ENCODE measurements around the gene ASCC1.
"Not testable (repeated sequence)": the region's sequence is repeated elsewhere in the genome, so short reads cannot be mapped to it uniquely, and the experiment has no call there.

Gene ASCC1

GRCh38 chr10:72227826-72228225, 11.8 kb upstream of the ASCC1 start:
- TF ChIP-seq Cebpa-rat (IDR thresholded peaks at IDR 0.05): no peak
- peaks cover 0 to 11% (median 0%) of the 10 kb centered on the region in 11 experiments; a peak in 5 of 22 replicates for H4K20me1 ChIP-seq
- no peak overlapping the region for H3K4me3 ChIP-seq
- peaks cover 43 to 85% (median 62%) of the 10 kb centered on the region in 10 experiments for H3K4me1 ChIP-seq
- no peaks in the 10 kb centered on the region for H3K9me3 ChIP-seq (replicated peaks in 1 of 11)
- peak overlapping the region; percentile 37 to 71 (median 58) for H3K4me2 ChIP-seq
- H3K27ac ChIP-seq: peak overlapping the region in 4 of 11 experiments; percentile 2 to 61 (median 54); a peak in 8 of 22 replicates
- H3K36me3 ChIP-seq: peaks cover 24 to 82% (median 57%) of the 10 kb centered on the region in 11 experiments
- no peaks in the 10 kb centered on the region for H3K27me3 ChIP-seq
- H3K9ac ChIP-seq: peak overlapping the region in 6 of 11 experiments; percentile 3 to 51 (median 34); a peak in 6 of 22 replicates

GRCh38 chr10:72226418-72227027, 10.4 kb upstream of the ASCC1 start:
- no peaks in the 10 kb centered on the region for H3K27me3 ChIP-seq
- H3K27ac ChIP-seq: peak overlapping the region in 2 of 11 experiments; percentile 25 to 26; a peak in 3 of 22 replicates
- peaks cover 20 to 73% (median 49%) of the 10 kb centered on the region in 11 experiments; a peak in 21 of 22 replicates for H3K36me3 ChIP-seq
- H3K4me1 ChIP-seq: peaks cover 43 to 90% (median 65%) of the 10 kb centered on the region in 10 experiments
- H3K9me3 ChIP-seq (replicated peaks in 1 of 11): no peaks in the 10 kb centered on the region
- peak overlapping the region in 10 of 11 experiments; percentile 2 to 71 (median 28); a peak in 12 of 22 replicates for H3K4me2 ChIP-seq
- H4K20me1 ChIP-seq: peaks cover 0 to 11% (median 0%) of the 10 kb centered on the region in 11 experiments; a peak in 5 of 22 replicates
- H3K4me3 ChIP-seq: no peak overlapping the region
- no peak overlapping the region for H3K9ac ChIP-seq
- TF ChIP-seq Cebpa-rat (IDR thresholded peaks at IDR 0.05): no peak

GRCh38 chr10:72224191-72224590, 8.1 kb upstream of the ASCC1 start:
- H3K4me3 ChIP-seq; H3K9me3 ChIP-seq (replicated peaks in 1 of 11); H3K27me3 ChIP-seq: not testable (repeated sequence)
- H3K36me3 ChIP-seq: peaks cover 25 to 71% (median 48%) of the 10 kb centered on the region in 11 experiments
- peak overlapping the region in 9 of 11 experiments; percentile 36 to 73 (median 64); a peak in 13 of 22 replicates for H3K9ac ChIP-seq
- H3K27ac ChIP-seq: peak overlapping the region; percentile 9 to 88 (median 61); a peak in 18 of 22 replicates
- H4K20me1 ChIP-seq: peaks cover 0 to 13% (median 5%) of the 10 kb centered on the region in 11 experiments; a peak in 8 of 22 replicates
- peak overlapping the region in 7 of 11 experiments; percentile 48 to 87 (median 66); a peak in 14 of 22 replicates for H3K4me2 ChIP-seq
- peaks cover 32 to 77% (median 56%) of the 10 kb centered on the region in 10 experiments for H3K4me1 ChIP-seq

GRCh38 chr10:72223743-72224101, 7.6 kb upstream of the ASCC1 start:
- H3K9me3 ChIP-seq (replicated peaks in 1 of 11): no peaks in the 10 kb centered on the region
- peaks cover 0 to 15% (median 6%) of the 10 kb centered on the region in 11 experiments; a peak in 10 of 22 replicates for H4K20me1 ChIP-seq
- peaks cover 35 to 77% (median 56%) of the 10 kb centered on the region in 10 experiments for H3K4me1 ChIP-seq
- TF ChIP-seq Cebpa-rat (IDR thresholded peaks at IDR 0.05): peak in 5 of 11 experiments; percentile 18 to 67 (median 44); a peak in 5 of 22 replicates
- no peak overlapping the region for H3K4me3 ChIP-seq
- peak overlapping the region; percentile 9 to 88 (median 61); a peak in 18 of 22 replicates for H3K27ac ChIP-seq
- H3K4me2 ChIP-seq: peak overlapping the region in 8 of 11 experiments; percentile 10 to 87 (median 61); a peak in 14 of 22 replicates
- peak overlapping the region in 10 of 11 experiments; percentile 6 to 73 (median 56); a peak in 17 of 22 replicates for H3K9ac ChIP-seq
- H3K36me3 ChIP-seq: peaks cover 25 to 66% (median 48%) of the 10 kb centered on the region in 11 experiments
- no peaks in the 10 kb centered on the region for H3K27me3 ChIP-seq

GRCh38 chr10:72221278-72221677, 5.2 kb upstream of the ASCC1 start:
- Histone ChIP-seq H3K27ac (no peak overlapping the region), H3K36me3 (peaks cover 25 to 54% (median 44%) of the 10 kb centered on the region in 11 experiments), H4K20me1 (peaks cover 0 to 27% (median 5%) of the 10 kb centered on the region in 11 experiments; a peak in 10 of 22 replicates)

GRCh38 chr10:72220637-72221036, 4.6 kb upstream of the ASCC1 start:
- Histone ChIP-seq H3K4me3 (no peak overlapping the region), H3K36me3 (peaks cover 25 to 47% (median 38%) of the 10 kb centered on the region in 11 experiments), H3K4me2 (no peak overlapping the region), H3K27me3 (no peaks in the 10 kb centered on the region), H3K9me3 (replicated peaks in 1 of 11) (no peaks in the 10 kb centered on the region), H3K4me1 (peaks cover 34 to 68% (median 52%) of the 10 kb centered on the region in 10 experiments), H3K9ac (no peak overlapping the region), H4K20me1 (peaks cover 0 to 27% (median 5%) of the 10 kb centered on the region in 11 experiments; a peak in 10 of 22 replicates), H3K27ac (no peak overlapping the region)
- TF ChIP-seq Cebpa-rat (IDR thresholded peaks at IDR 0.05): no peak

More at GRCh38 chr10:72221278-72221677, 5.2 kb upstream of the ASCC1 start:
- Histone ChIP-seq H3K4me3 (no peak overlapping the region), H3K27me3 (no peaks in the 10 kb centered on the region), H3K4me1 (peaks cover 36 to 74% (median 54%) of the 10 kb centered on the region in 10 experiments), H3K4me2 (no peak overlapping the region), H3K9ac (no peak overlapping the region), H3K9me3 (replicated peaks in 1 of 11) (no peaks in the 10 kb centered on the region)
- no peak for TF ChIP-seq Cebpa-rat (IDR thresholded peaks at IDR 0.05)

GRCh38 chr10:72219235-72219814, 3.2 kb upstream of the ASCC1 start:
- Histone ChIP-seq H3K4me3 (no peak overlapping the region), H3K9ac (peak overlapping the region in 7 of 11 experiments; percentile 12 to 36 (median 18); a peak in 7 of 22 replicates), H3K36me3 (peaks cover 16 to 34% (median 25%) of the 10 kb centered on the region in 11 experiments), H3K9me3 (replicated peaks in 1 of 11) (no peaks in the 10 kb centered on the region), H3K27me3 (no peaks in the 10 kb centered on the region), H3K4me2 (peak overlapping the region in 10 of 11 experiments; percentile 33 to 96 (median 68); a peak in 16 of 22 replicates), H4K20me1 (peaks cover 0 to 27% (median 5%) of the 10 kb centered on the region in 11 experiments; a peak in 10 of 22 replicates), H3K27ac (peak overlapping the region in 10 of 11 experiments; percentile 4 to 55 (median 40); a peak in 15 of 22 replicates), H3K4me1 (peaks cover 45 to 66% (median 56%) of the 10 kb centered on the region in 10 experiments)
- no peak for TF ChIP-seq Cebpa-rat (IDR thresholded peaks at IDR 0.05)

- Histone ChIP-seq H3K9ac (peak overlapping the region in 8 of 11 experiments; percentile 12 to 44 (median 25); a peak in 7 of 22 replicates), H3K4me1 (peaks cover 49 to 66% (median 55%) of the 10 kb centered on the region in 10 experiments), H3K27me3 (no peaks in the 10 kb centered on the region), H3K9me3 (replicated peaks in 1 of 11) (no peaks in the 10 kb centered on the region), H3K4me2 (peak overlapping the region; percentile 33 to 96 (median 68)), H3K36me3 (peaks cover 15 to 28% (median 19%) of the 10 kb centered on the region in 11 experiments), H3K4me3 (no peak overlapping the region), H4K20me1 (peaks cover 0 to 27% (median 5%) of the 10 kb centered on the region in 11 experiments; a peak in 10 of 22 replicates), H3K27ac (peak overlapping the region in 10 of 11 experiments; percentile 4 to 55 (median 40); a peak in 16 of 22 replicates)
- no peak for TF ChIP-seq Cebpa-rat (IDR thresholded peaks at IDR 0.05)
Measured at GRCh38 chr10:72218726-72219125, 2.6 kb upstream of the ASCC1 start.

Measured in BLaER1 treated with 17β-estradiol and CSF1 and Interleukin-3, amounts not matched to agents 10 nM and 100 nM (cell line).